A549 (cell line): ENCODE results near the gene NR4A1. TPM values are rescaled to one million over a fixed set of nuclear protein-coding genes. Genes with fewer than 3 reads are reported as not detected.

Experiments
- ATAC-seq, 2 experiments: fragments of 200-7000 bp in 1 of 2; fragments of >200 bp in 1 of 2; cut with Nextera tagmentation in 1 of 2; cut with Tn5 transposase in 1 of 2; 3 replicates each; pipeline versions ENCODE4 v1.8.0 to v1.9.1; 2018 to 2020; ENCODE audit warnings: mild to moderate bottlenecking in 1 of 2, moderate library complexity in 1 of 2
- CTCF ChIA-PET: fragments of 300-600 bp; sonication (Branson Sonifier 250); formaldehyde crosslinking; extraction: SDS; loops from one replicate; lab custom pipeline; 2021; ENCODE audit warnings: antibody characterized with exemption, inconsistent platforms; lab: Yijun Ruan, JAX
- POLR2A ChIA-PET: fragments of 350-600 bp; formaldehyde crosslinking; extraction: SDS; loops from one replicate; lab custom pipeline; 2021; ENCODE audit warnings: antibody characterized with exemption, inconsistent platforms; lab: Yijun Ruan, JAX
- DNase-seq, 2 experiments: peaks; one replicate each; pipeline versions ENCODE4 v3.0.0 to v3.0.0-alpha.2; 2011 to 2016; ENCODE audit warnings: low read depth in 1 of 2, low spot score in 1 of 2
- FAIRE-seq: peaks from 2 replicates; lab custom pipeline; 2011; peaks lifted over from hg19 to GRCh38; lab: Jason Lieb, UNC
- H3K27ac ChIP-seq, 2 experiments: fragments of >200 bp; sonication (Bioruptor Twin); formaldehyde crosslinking; 3 replicates each; pipeline ENCODE4 v1.5.1; 2016 to 2017
- H3K4me1 ChIP-seq: fragments of >200 bp; sonication (Bioruptor Twin); formaldehyde crosslinking; 3 replicates; pipeline ENCODE4 v1.6.1; 2016
- H3K4me2 ChIP-seq: fragments of >200 bp; sonication (Bioruptor Twin); formaldehyde crosslinking; 3 replicates; pipeline ENCODE4 v1.6.1; 2016
- H3K4me3 ChIP-seq: fragments of >200 bp; sonication (Bioruptor Twin); formaldehyde crosslinking; 3 replicates; pipeline ENCODE4 v1.5.1; 2016
- H3K9me3 ChIP-seq: fragments of >200 bp; sonication (Bioruptor Twin); formaldehyde crosslinking; 3 replicates; pipeline ENCODE4 v1.6.1; 2016
- EHF ChIP-seq: fragments of 250-450 bp; sonication (Bioruptor Pico); IDR thresholded peaks from 2 replicates; pipeline ENCODE4 v1.5.0; 2020; ENCODE audit warnings: mild to moderate bottlenecking
- ELK1 ChIP-seq: fragments of 150-350 bp; IDR thresholded peaks from 2 replicates; pipeline ENCODE4 v1.6.1; 2014; ENCODE audit warnings: low read depth, mild to moderate bottlenecking, low read length
- FOSL2 ChIP-seq, 2 experiments: fragments of 450-650 bp in 1 of 2; fragments of >200 bp in 1 of 2; sonication (Bioruptor Twin) in 1 of 2; formaldehyde crosslinking; IDR thresholded peaks; 2 replicates each; pipeline versions ENCODE4 v1.5.0 to v1.6.1; 2016 to 2020; ENCODE audit warnings: mild to moderate bottlenecking in 1 of 2, moderate library complexity in 1 of 2
- HDAC2 ChIP-seq: fragments of 200-600 bp; sonication (generic); IDR thresholded peaks from 2 replicates; pipeline ENCODE4 v1.6.1; 2016
- KDM1A ChIP-seq: fragments of 200-600 bp; sonication (generic); IDR thresholded peaks from 2 replicates; pipeline ENCODE4 v1.6.1; 2016; ENCODE audit warnings: low read depth, mild to moderate bottlenecking
- MAX ChIP-seq: IDR thresholded peaks from 2 replicates; pipeline ENCODE4 v1.6.1; 2012
- PBX3 ChIP-seq: IDR thresholded peaks from 2 replicates; pipeline ENCODE4 v1.6.1; 2012
- POLR2A ChIP-seq: IDR thresholded peaks from 2 replicates; pipeline ENCODE4 v1.6.1; 2012; ENCODE audit warnings: mild to moderate bottlenecking, low read length
- POLR2AphosphoS2 ChIP-seq: conservative IDR thresholded peaks from 2 replicates; pipeline ENCODE4 v1.6.1; 2012; ENCODE audit warnings: low read length, improper control_type of control experiment, inconsistent platforms
- RARB ChIP-seq: fragments of 250-450 bp; sonication (Bioruptor Pico); IDR thresholded peaks from 2 replicates; pipeline ENCODE4 v1.8.0; 2021; ENCODE audit warnings: mild to moderate bottlenecking, moderate library complexity
- RCOR1 ChIP-seq: fragments of 150-350 bp; IDR thresholded peaks from 2 replicates; pipeline ENCODE4 v1.6.1; 2014; ENCODE audit warnings: antibody characterized with exemption, low read length, low read depth
- RNF2 ChIP-seq: fragments of 200-600 bp; sonication (generic); IDR thresholded peaks from 2 replicates; pipeline ENCODE4 v1.6.1; 2016; ENCODE audit warnings: low read depth, mild to moderate bottlenecking, antibody characterized with exemption, moderate library complexity, borderline replicate concordance
- ZC3H11A ChIP-seq: fragments of 450-650 bp; IDR thresholded peaks from 2 replicates; pipeline ENCODE4 v1.6.1; 2014; ENCODE audit warnings: antibody characterized with exemption, mild to moderate bottlenecking
- ZFP36 ChIP-seq: fragments of 450-650 bp; IDR thresholded peaks from 2 replicates; pipeline ENCODE4 v1.6.1; 2014; ENCODE audit warnings: borderline replicate concordance; ENCODE audit not compliant: partially characterized antibody
- WGBS: methylation state at CpG from one replicate; pipeline ENCODE4 v1.1.6; 2017; ENCODE audit errors: missing lambda C conversion rate; 5-methylcytosine and 5-hydroxymethylcytosine counted together
- polyA plus RNA-seq, 4 experiments: library from polyadenylated mRNA; depleted of rRNA in 3 of 4; stranded (reverse); fragments of >200 nt; fragmentation: RNase III in 1 of 4; extraction: RNeasy Plus Mini Kit Qiagen cat#74134 plus additional on column Dnase treatment in 1 of 4; gene quantifications; 2 replicates in 3 of 4; 3 replicates in 1 of 4; pipeline ENCODE4 v1.2.3, GENCODE V29; 2011 to 2017

NR4A1 gene
- polyA plus RNA-seq, 2 of the 4 experiments (the other 2 are of a cell fraction) = 39.6 to 89.6 TPM

GRCh38 chr12:52062167-52063081, 11.2 kb downstream of the NR4A1 start:
- H3K27ac ChIP-seq = peak overlapping the region in 1 of 2 experiments; percentile 81; a peak in 3 of 6 replicates
- no peak for TF ChIP-seq RCOR1
- peak; percentile 62; the same call in 1 of the 2 replicates for TF ChIP-seq POLR2AphosphoS2
- H3K4me3 ChIP-seq = no peak overlapping the region
- H3K4me1 ChIP-seq = peaks cover 16% of the 10 kb centered on the region
- FAIRE-seq = no peak
- 91% methylated on average over 4 of the region's 6 CpGs for whole genome bisulfite sequencing
- H3K9me3 ChIP-seq = no peaks in the 10 kb centered on the region
- POLR2A ChIA-PET = interaction anchor here (0.9 kb wide), 1 partner anchor 11 kb away, joined by 5 read pairs; the partner anchor contains the start of gene NR4A1
- CTCF ChIA-PET = interaction anchor here (0.5 to 42.5 kb wide), 4 partner anchors 11 to 173 kb away, joined by 3 to 1730 read pairs (median 140); partner anchors contain the start of genes NR4A1 and SMIM41
- no peak overlapping the region for H3K4me2 ChIP-seq
- peak; percentile 2 to 5 for ATAC-seq
- no peak for DNase-seq

- Histone ChIP-seq H3K4me1 (peaks cover 16% of the 10 kb centered on the region), H3K9me3 (no peaks in the 10 kb centered on the region), H3K4me3 (no peak overlapping the region), H3K27ac (peak overlapping the region; percentile 53 to 81; a peak in 5 of 6 replicates), H3K4me2 (peak overlapping the region; percentile 52)
- WGBS = 90% methylated on average over 14 of the region's 20 CpGs
- POLR2A ChIA-PET = interaction anchor here (0.9 to 2.8 kb wide), 2 partner anchors 12 kb away, joined by 5 to 11 read pairs; partner anchors contain the start of gene NR4A1
- ATAC-seq = peak in 1 of 2 experiments; percentile 0; a peak in 2 of 6 replicates
- TF ChIP-seq RNF2 = no peak
- no peak for TF ChIP-seq ZFP36
- no peak for TF ChIP-seq MAX
- TF ChIP-seq EHF (CRISPR knock-in tag) = no peak
- no peak for TF ChIP-seq KDM1A
- no peak for TF ChIP-seq PBX3
- no peak for TF ChIP-seq HDAC2
- no peak for TF ChIP-seq POLR2A
- no peak for TF ChIP-seq RARB (CRISPR knock-in tag)
- TF ChIP-seq ELK1 = no peak
- CTCF ChIA-PET = interaction anchor here (6.2 to 42.5 kb wide), 3 partner anchors 12 to 35 kb away, joined by 25 to 1730 read pairs (median 256); partner anchors contain the start of genes NR4A1 and SMIM41
- DNase-seq = no peak
- FAIRE-seq = no peak
These were observed 12.1 kb downstream of the NR4A1 start for GRCh38 chr12:52063082-52063924.

GRCh38 chr12:52063981-52064649, 12.9 kb downstream of the NR4A1 start:
- Histone ChIP-seq H3K4me1 (peaks cover 16% of the 10 kb centered on the region), H3K27ac (peak overlapping the region; percentile 53 to 81; a peak in 5 of 6 replicates), H3K4me3 (no peak overlapping the region), H3K9me3 (no peaks in the 10 kb centered on the region), H3K4me2 (peak overlapping the region; percentile 52)
- CTCF ChIA-PET = interaction anchor here (6.2 to 42.5 kb wide), 3 partner anchors 13 to 36 kb away, joined by 25 to 1730 read pairs (median 256); partner anchors contain the start of genes NR4A1 and SMIM41
- 0 out of 6 replicates have a peak, but pooled peaks of 1 of the 2 experiments have one; percentile 0 for ATAC-seq
- no peak for TF ChIP-seq FOSL2 (IDR thresholded peaks at IDR 0.05)
- peak; percentile 59 for TF ChIP-seq FOSL2 (CRISPR knock-in tag; IDR thresholded peaks at IDR 0.05)
- no peak for TF ChIP-seq ZC3H11A
- POLR2A ChIA-PET = interaction anchor here (2.8 kb wide), 1 partner anchor 13 kb away, joined by 11 read pairs; the partner anchor contains the start of gene NR4A1
- no peak for FAIRE-seq
- 62% methylated on average over 12 of the region's 12 CpGs for WGBS
- peak in 1 of 2 experiments; percentile 70 for DNase-seq
